Activated B cell treated with CpG ODN at 0.5 μM for 24 hours (primary cell): Measurements from ENCODE around the gene SERPINA1. TPM values are rescaled to one million over a fixed set of nuclear protein-coding genes. Genes with fewer than 3 reads are reported as not detected.

Source experiments
- ATAC-seq: fragments of 200-7000 bp; cut with Tn5 transposase; one replicate; pipeline ENCODE4 v1.10.0; 2021; ENCODE audit warnings: low read depth, mild to moderate bottlenecking, moderate library complexity
- CTCF ChIA-PET: fragments of 350-600 bp; sonication (Branson Sonifier 250); formaldehyde crosslinking; loops from one replicate; lab custom pipeline; 2021; ENCODE audit warnings: antibody characterized with exemption; lab: Charles Lee
- POLR2A ChIA-PET: fragments of 350-600 bp; sonication (Branson Sonifier 250); formaldehyde crosslinking; loops from one replicate; lab custom pipeline; 2021; ENCODE audit warnings: antibody characterized with exemption; lab: Charles Lee
- DNase-seq: peaks from one replicate; pipeline ENCODE4 v3.0.0; 2022
- H3K27ac Mint-ChIP-seq: one replicate; pipeline ENCODE4 v1.8.0; 2020; ENCODE audit warnings: mixed read lengths
- H3K27me3 Mint-ChIP-seq: one replicate; pipeline ENCODE4 v1.8.0; 2021; ENCODE audit warnings: mixed read lengths
- H3K36me3 Mint-ChIP-seq: one replicate; pipeline ENCODE4 v1.8.0; 2021; ENCODE audit warnings: low read depth, mixed read lengths
- H3K4me1 Mint-ChIP-seq: one replicate; pipeline ENCODE4 v1.8.0; 2021; ENCODE audit warnings: mixed read lengths
- H3K4me3 Mint-ChIP-seq: one replicate; pipeline ENCODE4 v1.8.0; 2020; ENCODE audit warnings: mild to moderate bottlenecking, mixed read lengths
- H3K9me3 Mint-ChIP-seq: one replicate; pipeline ENCODE4 v1.8.0; 2020; ENCODE audit warnings: mixed read lengths
- intact Hi-C: fragments of 100-400 bp; cut with micrococcal nuclease; formaldehyde crosslinking; loops from one replicate; pipeline ENCODE4 v1.15.1; 2024
- total RNA-seq: library from RNA; stranded (reverse); gene quantifications from 2 replicates; pipeline ENCODE4 v1.2.3, GENCODE V29; 2022
- TF ChIP-seq, protein P1 (sequence below): fragments of 200-600 bp; IDR thresholded peaks from one replicate; pipeline ENCODE4 v1.8.0; 2022; ENCODE audit warnings: antibody characterized with exemption, mild to moderate bottlenecking

SERPINA1 gene
- total RNA-seq, 1 donor from 2014 or later: 0.31 TPM

GRCh38 chr14:94394581-94395207 lies 6.3 kb upstream of the SERPINA1 start:
- H3K36me3 Mint-ChIP-seq: no peaks in the 10 kb centered on the region
- H3K9me3 Mint-ChIP-seq: no peaks in the 10 kb centered on the region
- H3K27me3 Mint-ChIP-seq: peaks cover 16% of the 10 kb centered on the region
- TF ChIP-seq, protein P1, sequence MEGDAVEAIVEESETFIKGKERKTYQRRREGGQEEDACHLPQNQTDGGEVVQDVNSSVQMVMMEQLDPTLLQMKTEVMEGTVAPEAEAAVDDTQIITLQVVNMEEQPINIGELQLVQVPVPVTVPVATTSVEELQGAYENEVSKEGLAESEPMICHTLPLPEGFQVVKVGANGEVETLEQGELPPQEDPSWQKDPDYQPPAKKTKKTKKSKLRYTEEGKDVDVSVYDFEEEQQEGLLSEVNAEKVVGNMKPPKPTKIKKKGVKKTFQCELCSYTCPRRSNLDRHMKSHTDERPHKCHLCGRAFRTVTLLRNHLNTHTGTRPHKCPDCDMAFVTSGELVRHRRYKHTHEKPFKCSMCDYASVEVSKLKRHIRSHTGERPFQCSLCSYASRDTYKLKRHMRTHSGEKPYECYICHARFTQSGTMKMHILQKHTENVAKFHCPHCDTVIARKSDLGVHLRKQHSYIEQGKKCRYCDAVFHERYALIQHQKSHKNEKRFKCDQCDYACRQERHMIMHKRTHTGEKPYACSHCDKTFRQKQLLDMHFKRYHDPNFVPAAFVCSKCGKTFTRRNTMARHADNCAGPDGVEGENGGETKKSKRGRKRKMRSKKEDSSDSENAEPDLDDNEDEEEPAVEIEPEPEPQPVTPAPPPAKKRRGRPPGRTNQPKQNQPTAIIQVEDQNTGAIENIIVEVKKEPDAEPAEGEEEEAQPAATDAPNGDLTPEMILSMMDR: no peak
- ChIA-PET POLR2A (no interaction called here), CTCF (no interaction called here)
- H3K4me1 Mint-ChIP-seq: no peaks in the 10 kb centered on the region
- ATAC-seq (no peak), DNase-seq (no peak)
- no peak overlapping the region for H3K4me3 Mint-ChIP-seq
- intact Hi-C loops: no loop called here
- H3K27ac Mint-ChIP-seq: no peak overlapping the region

DNA sequence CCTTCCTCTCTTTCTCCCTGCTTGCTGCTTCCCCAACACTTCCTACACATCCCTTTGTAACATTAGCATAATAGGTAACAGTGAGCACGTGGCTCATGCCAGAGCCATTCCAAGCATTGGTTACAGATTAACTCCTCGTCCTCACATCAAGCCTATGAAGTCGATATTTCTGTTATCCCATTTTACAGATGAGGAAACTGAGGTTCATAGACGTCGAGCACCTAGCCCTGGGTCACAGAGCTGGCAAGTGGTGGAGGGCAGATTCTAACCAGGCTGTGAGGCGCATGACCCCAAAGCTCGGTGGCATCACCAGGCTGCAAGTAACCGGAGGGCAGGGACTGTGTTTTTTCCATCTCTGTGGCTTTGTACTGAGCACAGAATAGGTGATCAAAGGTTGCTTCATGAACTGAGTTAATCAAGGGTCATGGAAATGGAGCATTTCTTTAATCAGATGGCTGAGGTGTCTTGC lies 5.7 kb upstream of the SERPINA1 start:
- no peaks in the 10 kb centered on the region for H3K9me3 Mint-ChIP-seq
- TF ChIP-seq, protein P1: no peak
- intact Hi-C loops: no loop called here
- DNase-seq (no peak), ATAC-seq (no peak)
- POLR2A ChIA-PET: no interaction called here
- no peaks in the 10 kb centered on the region for H3K4me1 Mint-ChIP-seq
- no peak overlapping the region for H3K4me3 Mint-ChIP-seq
- peaks cover 16% of the 10 kb centered on the region for H3K27me3 Mint-ChIP-seq
- H3K27ac Mint-ChIP-seq: no peak overlapping the region
- CTCF ChIA-PET: no interaction called here
- H3K36me3 Mint-ChIP-seq: no peaks in the 10 kb centered on the region

GRCh38 chr14:94393474-94393873 lies 5.1 kb upstream of the SERPINA1 start:
- intact Hi-C loops: no loop called here
- no peaks in the 10 kb centered on the region for H3K36me3 Mint-ChIP-seq
- TF ChIP-seq, protein P1: no peak
- DNase-seq (no peak), ATAC-seq (no peak)
- POLR2A ChIA-PET: no interaction called here
- no peaks in the 10 kb centered on the region for H3K4me1 Mint-ChIP-seq
- H3K4me3 Mint-ChIP-seq: no peak overlapping the region
- H3K9me3 Mint-ChIP-seq: no peaks in the 10 kb centered on the region
- no peak overlapping the region for H3K27ac Mint-ChIP-seq
- CTCF ChIA-PET: no interaction called here
- H3K27me3 Mint-ChIP-seq: peaks cover 16% of the 10 kb centered on the region

GRCh38 chr14:94392510-94392935 lies 4.1 kb upstream of the SERPINA1 start:
- POLR2A ChIA-PET: no interaction called here
- Mint-ChIP-seq H3K36me3 (no peaks in the 10 kb centered on the region), H3K4me3 (no peak overlapping the region), H3K9me3 (no peaks in the 10 kb centered on the region), H3K27me3 (peaks cover 8% of the 10 kb centered on the region), H3K27ac (no peak overlapping the region), H3K4me1 (no peaks in the 10 kb centered on the region)
- DNase-seq (no peak), ATAC-seq (no peak)
- TF ChIP-seq, protein P1: no peak
- intact Hi-C loops: no loop called here
- CTCF ChIA-PET: no interaction called here

GRCh38 chr14:94391281-94391975 lies 3.0 kb upstream of the SERPINA1 start:
- ATAC-seq (no peak), DNase-seq (no peak)
- Mint-ChIP-seq H3K4me3 (no peak overlapping the region), H3K9me3 (no peaks in the 10 kb centered on the region), H3K4me1 (no peaks in the 10 kb centered on the region), H3K27ac (no peak overlapping the region), H3K36me3 (no peaks in the 10 kb centered on the region), H3K27me3 (peaks cover 5% of the 10 kb centered on the region)
- TF ChIP-seq, protein P1: no peak
- ChIA-PET POLR2A (no interaction called here), CTCF (no interaction called here)
- intact Hi-C loops: no loop called here
